IMR-90 (cell line): ENCODE data around the gene RIMS3.
"Not testable (repeated sequence)": the region's sequence is repeated elsewhere in the genome, so short reads cannot be mapped to it uniquely, and the experiment has no call there.

Source experiments
- BHLHE40 ChIP-seq: fragments of 150-350 bp; IDR thresholded peaks from 2 replicates; pipeline ENCODE4 v1.6.1; 2016; ENCODE audit warnings: mild to moderate bottlenecking, low read depth, low read length
- CTCF ChIP-seq: conservative IDR thresholded peaks from 2 replicates; pipeline ENCODE4 v1.5.1; 2012; ENCODE audit warnings: mild to moderate bottlenecking, low read depth, low read length, improper control_type of control experiment
- MXI1 ChIP-seq: IDR thresholded peaks from 2 replicates; pipeline ENCODE4 v1.6.1; 2012; ENCODE audit warnings: low read depth, mild to moderate bottlenecking, low read length, moderate library complexity, borderline replicate concordance
- NFE2L2 ChIP-seq: fragments of 150-350 bp; IDR thresholded peaks from 2 replicates; pipeline ENCODE4 v1.6.1; 2016; ENCODE audit warnings: low read depth, mild to moderate bottlenecking, low read length
- POLR2A ChIP-seq: IDR thresholded peaks from 2 replicates; pipeline ENCODE4 v1.6.1; 2012; ENCODE audit warnings: mild to moderate bottlenecking, low read depth, low read length
- RAD21 ChIP-seq: IDR thresholded peaks from 2 replicates; pipeline ENCODE4 v1.6.1; 2012; ENCODE audit warnings: low read length, improper control_type of control experiment
- RFX5 ChIP-seq: IDR thresholded peaks from 2 replicates; pipeline ENCODE4 v1.8.0; 2012; ENCODE audit warnings: low read depth, mild to moderate bottlenecking, low read length, moderate library complexity
- USF2 ChIP-seq: fragments of 150-350 bp; IDR thresholded peaks from 2 replicates; pipeline ENCODE4 v1.6.1; 2017; ENCODE audit warnings: mild to moderate bottlenecking, antibody characterized with exemption, low read length, low read depth

- not testable (repeated sequence) for TF ChIP-seq CTCF, BHLHE40, RFX5, POLR2A, RAD21, NFE2L2, USF2, MXI1
Observed at GRCh38 chr1:40629546-40629945, 35.9 kb downstream of the RIMS3 start.
